H1 (cell line): ENCODE results near the gene EML4. TPM values are rescaled to one million over a fixed set of nuclear protein-coding genes. Genes with fewer than 3 reads are reported as not detected.

Experiments used
- CREB1 ChIP-seq: IDR thresholded peaks from 2 replicates; pipeline ENCODE4 v1.6.1; 2012; ENCODE audit warnings: inconsistent platforms
- POLR2AphosphoS5 ChIP-seq: IDR thresholded peaks from 2 replicates; pipeline ENCODE4 v1.6.1; 2011; ENCODE audit warnings: low read depth, low read length
- polyA plus RNA-seq, 7 experiments: library from polyadenylated mRNA; depleted of rRNA in 3 of 7; stranded (reverse) in 5 of 7; unstranded in 2 of 7; fragments of >200 nt in 5 of 7; fragments of 200-250 nt in 2 of 7; gene quantifications; 1 replicate in 5 of 7; 2 replicates in 1 of 7; 4 replicates in 1 of 7; pipeline versions ENCODE4 v1.2.1 to v1.2.3, GENCODE V29; 2011 to 2013; ENCODE audit warnings: missing spikeins in 2 of 7, mixed read lengths in 2 of 7
- total RNA-seq: library from RNA; stranded (reverse); fragmentation: NEBNext Ultra II Directional; extraction: Animal tissue kit (Norgen Biotek cat#: 25700); gene quantifications from 2 replicates; pipeline ENCODE4 v1.2.1, GENCODE V29; 2021
- TF ChIP-seq, protein P1 (sequence below): fragments of 300-600 bp; sonication (generic); IDR thresholded peaks from 2 replicates; pipeline ENCODE4 v1.7.1; 2012; ENCODE audit warnings: low read length, moderate library complexity, mild to moderate bottlenecking, inconsistent platforms; ENCODE audit not compliant: insufficient replicate concordance

Gene EML4
- total and polyA plus RNA-seq, 2 of the 8 experiments (the other 6 are each of a cell fraction or from before 2014, with no cell fraction given), result 50.1 to 104 TPM

DNA sequence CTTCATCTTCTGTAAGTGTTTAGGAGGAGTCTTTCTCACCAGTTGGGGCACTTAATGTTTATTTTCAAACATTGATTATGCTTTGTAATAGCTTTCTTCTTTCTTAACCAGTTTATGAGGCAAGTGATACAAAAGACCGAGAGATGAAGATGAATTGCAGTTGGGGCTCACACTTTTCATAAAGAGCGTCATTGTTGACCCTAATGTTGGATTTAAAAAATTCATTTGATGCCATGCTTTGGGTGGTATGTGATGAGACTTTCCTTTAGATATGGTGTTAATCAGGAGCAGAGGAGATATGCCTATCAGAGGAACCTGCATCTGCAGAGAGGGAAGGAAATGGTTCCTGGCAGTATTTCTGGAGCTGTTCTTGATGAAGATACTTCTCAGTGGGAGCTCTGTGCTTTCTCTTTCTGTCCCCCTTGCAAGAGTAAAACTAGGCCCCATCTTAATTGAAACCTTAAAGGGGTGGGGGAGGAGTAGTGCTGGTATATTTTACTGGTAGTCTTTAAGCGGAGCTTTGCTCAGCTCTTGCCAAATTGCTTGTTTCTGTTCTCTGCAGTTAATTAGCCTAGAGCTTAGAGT lies 2.3 kb downstream of the EML4 start (continued):
- TF ChIP-seq CREB1 (no peak), POLR2AphosphoS5 (no peak)
- TF ChIP-seq, protein P1, sequence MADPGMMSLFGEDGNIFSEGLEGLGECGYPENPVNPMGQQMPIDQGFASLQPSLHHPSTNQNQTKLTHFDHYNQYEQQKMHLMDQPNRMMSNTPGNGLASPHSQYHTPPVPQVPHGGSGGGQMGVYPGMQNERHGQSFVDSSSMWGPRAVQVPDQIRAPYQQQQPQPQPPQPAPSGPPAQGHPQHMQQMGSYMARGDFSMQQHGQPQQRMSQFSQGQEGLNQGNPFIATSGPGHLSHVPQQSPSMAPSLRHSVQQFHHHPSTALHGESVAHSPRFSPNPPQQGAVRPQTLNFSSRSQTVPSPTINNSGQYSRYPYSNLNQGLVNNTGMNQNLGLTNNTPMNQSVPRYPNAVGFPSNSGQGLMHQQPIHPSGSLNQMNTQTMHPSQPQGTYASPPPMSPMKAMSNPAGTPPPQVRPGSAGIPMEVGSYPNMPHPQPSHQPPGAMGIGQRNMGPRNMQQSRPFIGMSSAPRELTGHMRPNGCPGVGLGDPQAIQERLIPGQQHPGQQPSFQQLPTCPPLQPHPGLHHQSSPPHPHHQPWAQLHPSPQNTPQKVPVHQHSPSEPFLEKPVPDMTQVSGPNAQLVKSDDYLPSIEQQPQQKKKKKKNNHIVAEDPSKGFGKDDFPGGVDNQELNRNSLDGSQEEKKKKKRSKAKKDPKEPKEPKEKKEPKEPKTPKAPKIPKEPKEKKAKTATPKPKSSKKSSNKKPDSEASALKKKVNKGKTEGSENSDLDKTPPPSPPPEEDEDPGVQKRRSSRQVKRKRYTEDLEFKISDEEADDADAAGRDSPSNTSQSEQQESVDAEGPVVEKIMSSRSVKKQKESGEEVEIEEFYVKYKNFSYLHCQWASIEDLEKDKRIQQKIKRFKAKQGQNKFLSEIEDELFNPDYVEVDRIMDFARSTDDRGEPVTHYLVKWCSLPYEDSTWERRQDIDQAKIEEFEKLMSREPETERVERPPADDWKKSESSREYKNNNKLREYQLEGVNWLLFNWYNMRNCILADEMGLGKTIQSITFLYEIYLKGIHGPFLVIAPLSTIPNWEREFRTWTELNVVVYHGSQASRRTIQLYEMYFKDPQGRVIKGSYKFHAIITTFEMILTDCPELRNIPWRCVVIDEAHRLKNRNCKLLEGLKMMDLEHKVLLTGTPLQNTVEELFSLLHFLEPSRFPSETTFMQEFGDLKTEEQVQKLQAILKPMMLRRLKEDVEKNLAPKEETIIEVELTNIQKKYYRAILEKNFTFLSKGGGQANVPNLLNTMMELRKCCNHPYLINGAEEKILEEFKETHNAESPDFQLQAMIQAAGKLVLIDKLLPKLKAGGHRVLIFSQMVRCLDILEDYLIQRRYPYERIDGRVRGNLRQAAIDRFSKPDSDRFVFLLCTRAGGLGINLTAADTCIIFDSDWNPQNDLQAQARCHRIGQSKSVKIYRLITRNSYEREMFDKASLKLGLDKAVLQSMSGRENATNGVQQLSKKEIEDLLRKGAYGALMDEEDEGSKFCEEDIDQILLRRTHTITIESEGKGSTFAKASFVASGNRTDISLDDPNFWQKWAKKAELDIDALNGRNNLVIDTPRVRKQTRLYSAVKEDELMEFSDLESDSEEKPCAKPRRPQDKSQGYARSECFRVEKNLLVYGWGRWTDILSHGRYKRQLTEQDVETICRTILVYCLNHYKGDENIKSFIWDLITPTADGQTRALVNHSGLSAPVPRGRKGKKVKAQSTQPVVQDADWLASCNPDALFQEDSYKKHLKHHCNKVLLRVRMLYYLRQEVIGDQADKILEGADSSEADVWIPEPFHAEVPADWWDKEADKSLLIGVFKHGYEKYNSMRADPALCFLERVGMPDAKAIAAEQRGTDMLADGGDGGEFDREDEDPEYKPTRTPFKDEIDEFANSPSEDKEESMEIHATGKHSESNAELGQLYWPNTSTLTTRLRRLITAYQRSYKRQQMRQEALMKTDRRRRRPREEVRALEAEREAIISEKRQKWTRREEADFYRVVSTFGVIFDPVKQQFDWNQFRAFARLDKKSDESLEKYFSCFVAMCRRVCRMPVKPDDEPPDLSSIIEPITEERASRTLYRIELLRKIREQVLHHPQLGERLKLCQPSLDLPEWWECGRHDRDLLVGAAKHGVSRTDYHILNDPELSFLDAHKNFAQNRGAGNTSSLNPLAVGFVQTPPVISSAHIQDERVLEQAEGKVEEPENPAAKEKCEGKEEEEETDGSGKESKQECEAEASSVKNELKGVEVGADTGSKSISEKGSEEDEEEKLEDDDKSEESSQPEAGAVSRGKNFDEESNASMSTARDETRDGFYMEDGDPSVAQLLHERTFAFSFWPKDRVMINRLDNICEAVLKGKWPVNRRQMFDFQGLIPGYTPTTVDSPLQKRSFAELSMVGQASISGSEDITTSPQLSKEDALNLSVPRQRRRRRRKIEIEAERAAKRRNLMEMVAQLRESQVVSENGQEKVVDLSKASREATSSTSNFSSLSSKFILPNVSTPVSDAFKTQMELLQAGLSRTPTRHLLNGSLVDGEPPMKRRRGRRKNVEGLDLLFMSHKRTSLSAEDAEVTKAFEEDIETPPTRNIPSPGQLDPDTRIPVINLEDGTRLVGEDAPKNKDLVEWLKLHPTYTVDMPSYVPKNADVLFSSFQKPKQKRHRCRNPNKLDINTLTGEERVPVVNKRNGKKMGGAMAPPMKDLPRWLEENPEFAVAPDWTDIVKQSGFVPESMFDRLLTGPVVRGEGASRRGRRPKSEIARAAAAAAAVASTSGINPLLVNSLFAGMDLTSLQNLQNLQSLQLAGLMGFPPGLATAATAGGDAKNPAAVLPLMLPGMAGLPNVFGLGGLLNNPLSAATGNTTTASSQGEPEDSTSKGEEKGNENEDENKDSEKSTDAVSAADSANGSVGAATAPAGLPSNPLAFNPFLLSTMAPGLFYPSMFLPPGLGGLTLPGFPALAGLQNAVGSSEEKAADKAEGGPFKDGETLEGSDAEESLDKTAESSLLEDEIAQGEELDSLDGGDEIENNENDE, result no peak
